ENCODE measurements around the gene KLHDC2.
"Not testable (repeated sequence)": the region's sequence is repeated elsewhere in the genome, so short reads cannot be mapped to it uniquely, and the experiment has no call there.

Gene KLHDC2

GRCh38 chr14:49768301-49769121 lies 558 bp downstream of the KLHDC2 start:
- Mint-ChIP-seq H3K27ac (peak overlapping the region; percentile 96), H3K36me3 (peaks cover 2% of the 10 kb centered on the region), H3K4me3 (peak overlapping the region; percentile 93)

GRCh38 chr14:49769171-49769570 lies 1.2 kb downstream of the KLHDC2 start:
- Mint-ChIP-seq H3K27ac (peak overlapping the region; percentile 96), H3K36me3 (peaks cover 2% of the 10 kb centered on the region), H3K9me3 (no peaks in the 10 kb centered on the region), H3K27me3 (no peaks in the 10 kb centered on the region), H3K4me3 (peak overlapping the region; percentile 93), H3K4me1 (peaks cover 13% of the 10 kb centered on the region)
- ATAC-seq (ENCODE audit: low read depth) (no peak), DNase-seq (ENCODE audit: low spot score in 2 of 2) (no peak)

More at GRCh38 chr14:49768301-49769121, 558 bp downstream of the KLHDC2 start:
- H3K27me3 Mint-ChIP-seq = no peaks in the 10 kb centered on the region
- peaks cover 13% of the 10 kb centered on the region for H3K4me1 Mint-ChIP-seq
- ATAC-seq (ENCODE audit: low read depth) = peak; percentile 22
- peak; percentile 23 to 40 for DNase-seq (ENCODE audit: low spot score in 2 of 2)
- H3K9me3 Mint-ChIP-seq = no peaks in the 10 kb centered on the region

- Mint-ChIP-seq H3K36me3 (peaks cover 2% of the 10 kb centered on the region), H3K27ac (peak overlapping the region; percentile 96), H3K4me1 (peaks cover 13% of the 10 kb centered on the region), H3K4me3 (peak overlapping the region; percentile 93), H3K9me3 (no peaks in the 10 kb centered on the region), H3K27me3 (no peaks in the 10 kb centered on the region)
- DNase-seq (ENCODE audit: low spot score in 2 of 2) (no peak), ATAC-seq (ENCODE audit: low read depth) (no peak)
Measured at GRCh38 chr14:49769581-49770211, 1.7 kb downstream of the KLHDC2 start.

DNA sequence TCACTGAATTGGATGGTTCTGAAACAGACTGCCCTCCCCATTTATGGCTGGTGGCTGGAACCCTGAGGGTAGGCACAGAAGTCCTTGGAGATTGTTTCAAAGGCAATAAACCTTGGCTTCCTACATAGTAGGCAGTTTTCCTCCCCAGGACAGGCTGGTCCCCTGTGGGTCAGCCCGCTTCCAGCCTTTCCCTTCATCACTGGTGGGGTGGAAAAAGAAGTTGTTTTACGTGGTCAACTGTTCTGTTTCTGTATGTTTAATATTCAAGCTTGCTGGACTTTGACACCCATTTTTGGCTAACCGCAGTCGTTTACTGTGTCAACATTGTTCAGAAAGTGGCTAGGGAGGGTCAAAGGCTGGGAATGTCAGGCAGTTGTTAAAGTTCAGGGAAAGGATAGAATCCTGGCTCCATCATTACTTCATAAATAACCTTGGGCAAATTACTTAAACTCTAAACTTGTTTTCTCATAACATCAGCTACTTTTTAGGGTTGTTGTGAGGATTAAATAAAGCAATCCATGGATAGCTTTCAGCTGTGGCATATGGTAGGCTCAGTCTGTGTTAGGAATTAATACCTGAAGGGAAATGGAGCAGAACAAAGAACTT lies 2.4 kb downstream of the KLHDC2 start:
- H3K9me3 Mint-ChIP-seq = no peaks in the 10 kb centered on the region
- ATAC-seq (ENCODE audit: low read depth) (no peak), DNase-seq (ENCODE audit: low spot score in 2 of 2) (no peak)
- no peaks in the 10 kb centered on the region for H3K27me3 Mint-ChIP-seq
- peaks cover 7% of the 10 kb centered on the region for H3K36me3 Mint-ChIP-seq
- peak overlapping the region; percentile 38 for H3K27ac Mint-ChIP-seq
- H3K4me1 Mint-ChIP-seq = peaks cover 13% of the 10 kb centered on the region
- peak overlapping the region; percentile 17 for H3K4me3 Mint-ChIP-seq

DNA sequence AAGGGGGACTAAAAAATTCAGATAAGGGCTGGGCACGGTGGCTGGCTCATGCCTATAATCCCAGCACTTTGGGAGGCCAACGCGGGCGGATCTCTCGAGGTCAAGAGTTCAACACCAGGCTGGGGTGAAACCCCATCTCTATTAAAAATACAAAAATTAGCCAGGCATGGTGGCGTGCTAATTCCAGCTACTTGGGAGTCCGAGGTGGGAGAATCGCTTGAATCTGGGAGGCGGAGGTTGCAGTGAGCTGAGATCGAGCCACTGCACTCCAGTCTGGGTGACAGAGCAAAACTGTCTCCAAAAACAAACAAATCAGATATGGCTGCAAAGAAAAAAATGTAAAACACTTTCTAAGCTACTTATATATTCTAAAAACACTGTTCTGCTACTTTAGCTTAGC lies 3.7 kb downstream of the KLHDC2 start:
- not testable (repeated sequence) for H3K27ac Mint-ChIP-seq; H3K4me3 Mint-ChIP-seq; H3K27me3 Mint-ChIP-seq; H3K9me3 Mint-ChIP-seq; ATAC-seq (ENCODE audit: low read depth); DNase-seq (ENCODE audit: low spot score in 2 of 2)
- Mint-ChIP-seq H3K36me3 (peaks cover 11% of the 10 kb centered on the region), H3K4me1 (peaks cover 13% of the 10 kb centered on the region)

- Mint-ChIP-seq H3K4me3 (no peak overlapping the region), H3K9me3 (no peaks in the 10 kb centered on the region), H3K27me3 (no peaks in the 10 kb centered on the region), H3K36me3 (peaks cover 16% of the 10 kb centered on the region), H3K27ac (peak overlapping the region; percentile 28), H3K4me1 (peaks cover 6% of the 10 kb centered on the region)
- ATAC-seq (ENCODE audit: low read depth) = no peak
- no peak for DNase-seq (ENCODE audit: low spot score in 2 of 2)
Measured at GRCh38 chr14:49774106-49774505, 6.2 kb downstream of the KLHDC2 start.

- Mint-ChIP-seq H3K27me3 (no peaks in the 10 kb centered on the region), H3K4me3 (no peak overlapping the region), H3K9me3 (no peaks in the 10 kb centered on the region), H3K27ac (no peak overlapping the region), H3K4me1 (no peaks in the 10 kb centered on the region), H3K36me3 (peaks cover 27% of the 10 kb centered on the region)
- ATAC-seq (ENCODE audit: low read depth) (no peak), DNase-seq (ENCODE audit: low spot score in 2 of 2) (no peak)
Measured at GRCh38 chr14:49778421-49778820, 10.5 kb downstream of the KLHDC2 start.

DNA sequence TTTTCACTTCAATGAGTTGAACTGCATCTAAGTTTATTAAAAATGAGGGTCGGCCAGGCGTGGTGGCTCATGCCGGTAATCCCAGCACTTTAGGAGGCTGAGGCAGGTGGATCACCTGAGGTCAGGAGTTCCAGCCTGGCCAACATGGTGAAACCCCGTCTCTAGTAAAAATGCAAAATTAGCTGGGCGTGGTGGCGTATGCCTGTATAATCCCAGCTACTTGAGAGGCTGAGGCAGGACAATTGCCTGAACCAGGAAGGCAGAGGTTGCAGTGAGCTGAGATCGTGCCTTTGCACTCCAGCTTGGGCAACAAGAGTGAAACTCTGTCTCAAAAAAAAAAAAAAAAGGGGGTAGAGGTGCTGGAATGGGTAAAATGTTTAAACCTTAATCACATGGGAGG lies 13.1 kb downstream of the KLHDC2 start:
- Mint-ChIP-seq H3K27ac (peak overlapping the region; percentile 77), H3K36me3 (peaks cover 22% of the 10 kb centered on the region)
- ATAC-seq (ENCODE audit: low read depth); DNase-seq (ENCODE audit: low spot score in 2 of 2); H3K4me1 Mint-ChIP-seq; H3K4me3 Mint-ChIP-seq; H3K9me3 Mint-ChIP-seq; H3K27me3 Mint-ChIP-seq: not testable (repeated sequence)

DNA sequence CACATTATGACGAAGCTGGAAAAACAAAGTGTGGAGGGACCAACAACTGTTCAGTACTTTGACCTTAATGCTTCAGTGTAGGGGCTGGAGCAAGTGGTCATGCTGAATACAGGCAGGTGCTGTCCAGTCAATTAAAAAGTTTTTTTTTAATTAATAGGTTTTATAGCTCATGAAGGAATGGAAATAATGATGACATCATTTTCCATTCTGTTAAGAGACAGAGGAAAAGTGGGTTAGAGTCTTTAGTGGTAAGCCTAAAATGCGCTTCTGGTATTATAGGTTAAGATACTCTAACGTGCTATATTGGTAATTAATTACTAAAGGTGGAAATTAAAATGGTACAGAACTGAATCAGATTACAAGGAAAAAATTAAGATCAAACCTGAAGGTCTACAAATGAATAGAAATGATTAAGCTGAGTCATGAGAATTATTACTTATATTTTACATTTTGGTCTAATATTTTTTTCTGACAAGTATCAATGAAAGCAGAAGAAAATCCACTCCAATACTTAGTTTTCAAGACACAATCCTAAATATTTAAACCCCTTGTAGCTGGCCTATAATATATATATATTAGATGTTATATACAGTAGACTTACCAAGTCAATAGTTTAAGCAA lies 15.6 kb downstream of the KLHDC2 start:
- ATAC-seq (ENCODE audit: low read depth) (no peak), DNase-seq (ENCODE audit: low spot score in 2 of 2) (no peak)
- Mint-ChIP-seq H3K36me3 (peaks cover 20% of the 10 kb centered on the region), H3K27ac (no peak overlapping the region), H3K4me3 (no peak overlapping the region), H3K9me3 (no peaks in the 10 kb centered on the region), H3K4me1 (no peaks in the 10 kb centered on the region), H3K27me3 (no peaks in the 10 kb centered on the region)

DNA sequence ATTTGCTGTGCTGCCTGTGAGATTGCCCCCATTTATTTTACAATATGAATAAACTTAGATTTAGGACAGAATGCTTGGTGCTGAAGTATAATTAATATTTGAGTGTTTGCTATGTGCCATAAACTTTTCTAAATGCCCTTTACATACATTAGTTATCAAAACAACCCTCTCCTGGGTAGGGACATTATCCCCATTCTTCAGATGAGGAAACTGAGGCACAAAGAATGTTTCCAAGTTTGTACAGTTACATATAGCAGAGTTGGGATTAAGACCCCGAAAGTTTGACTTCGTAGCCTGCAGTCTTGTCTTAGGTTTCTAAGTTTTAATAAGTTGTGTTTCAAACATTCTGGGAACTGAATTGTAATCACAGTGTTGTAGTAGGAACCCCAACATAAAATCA lies 18.4 kb downstream of the KLHDC2 start:
- no peaks in the 10 kb centered on the region for H3K27me3 Mint-ChIP-seq
- ATAC-seq (ENCODE audit: low read depth) = no peak
- DNase-seq (ENCODE audit: low spot score in 2 of 2) = no peak
- peaks cover 23% of the 10 kb centered on the region for H3K36me3 Mint-ChIP-seq
- H3K4me1 Mint-ChIP-seq = no peaks in the 10 kb centered on the region
- no peaks in the 10 kb centered on the region for H3K9me3 Mint-ChIP-seq
- no peak overlapping the region for H3K4me3 Mint-ChIP-seq
- H3K27ac Mint-ChIP-seq = peak overlapping the region; percentile 51

- Mint-ChIP-seq H3K27me3 (no peaks in the 10 kb centered on the region), H3K9me3 (no peaks in the 10 kb centered on the region), H3K4me1 (no peaks in the 10 kb centered on the region), H3K27ac (peak overlapping the region; percentile 76), H3K36me3 (peaks cover 25% of the 10 kb centered on the region), H3K4me3 (no peak overlapping the region)
- ATAC-seq (ENCODE audit: low read depth) = no peak
- no peak for DNase-seq (ENCODE audit: low spot score in 2 of 2)
Measured at GRCh38 chr14:49792618-49793017, 24.7 kb downstream of the KLHDC2 start.

- no peaks in the 10 kb centered on the region for H3K27me3 Mint-ChIP-seq
- H3K4me1 Mint-ChIP-seq = no peaks in the 10 kb centered on the region
- H3K36me3 Mint-ChIP-seq = peaks cover 23% of the 10 kb centered on the region
- H3K4me3 Mint-ChIP-seq = no peak overlapping the region
- DNase-seq (ENCODE audit: low spot score in 2 of 2) (no peak), ATAC-seq (ENCODE audit: low read depth) (no peak)
- H3K9me3 Mint-ChIP-seq = no peaks in the 10 kb centered on the region
- peak overlapping the region; percentile 8 for H3K27ac Mint-ChIP-seq
Measured at GRCh38 chr14:49796025-49796424, 28.1 kb downstream of the KLHDC2 start.

DNA sequence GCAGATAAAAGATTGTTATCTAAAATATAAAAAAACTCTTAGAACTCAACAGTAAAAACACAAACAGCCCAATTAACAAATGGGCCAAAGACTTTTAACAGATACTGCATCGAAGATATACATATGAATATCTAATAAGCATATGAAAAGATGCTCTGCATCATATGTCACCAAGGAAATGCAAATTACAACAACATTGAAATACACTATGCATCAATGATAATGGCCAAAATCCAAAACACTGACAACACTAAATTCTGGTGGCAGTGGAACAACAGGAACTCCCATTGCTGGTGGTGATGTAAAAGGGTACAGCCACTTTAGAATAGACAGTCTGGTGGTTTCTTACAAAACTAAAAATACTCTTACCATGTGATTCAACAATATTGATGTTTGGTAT lies 40.8 kb downstream of the KLHDC2 start:
- DNase-seq (ENCODE audit: low spot score in 2 of 2) (no peak), ATAC-seq (ENCODE audit: low read depth) (no peak)
- H3K27me3 Mint-ChIP-seq = no peaks in the 10 kb centered on the region
- H3K4me1 Mint-ChIP-seq = no peaks in the 10 kb centered on the region
- H3K4me3 Mint-ChIP-seq = no peak overlapping the region
- H3K36me3 Mint-ChIP-seq = peaks cover 32% of the 10 kb centered on the region
- peaks cover 3% of the 10 kb centered on the region for H3K9me3 Mint-ChIP-seq
- H3K27ac Mint-ChIP-seq = no peak overlapping the region

DNA sequence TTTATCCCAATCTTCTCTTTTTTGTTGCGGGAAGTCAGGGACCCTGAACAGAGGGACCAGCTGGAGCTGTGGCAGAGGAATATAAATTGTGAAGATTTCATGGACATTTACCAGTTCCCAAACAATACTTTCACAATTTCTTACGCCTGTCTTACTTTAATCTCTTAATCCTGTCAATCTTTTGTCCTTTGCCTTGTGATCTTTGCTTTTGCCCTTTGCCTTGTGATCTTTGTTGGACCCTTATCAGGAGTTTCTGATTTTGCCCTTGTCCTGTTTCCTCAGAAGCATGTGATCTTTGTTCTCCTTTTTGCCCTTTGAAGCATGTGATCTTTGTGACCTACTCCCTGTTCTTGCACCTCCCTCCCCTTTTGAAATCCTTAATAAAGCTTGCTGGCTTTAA lies 48.2 kb downstream of the KLHDC2 start:
- H3K27me3 Mint-ChIP-seq; H3K9me3 Mint-ChIP-seq; DNase-seq (ENCODE audit: low spot score in 2 of 2); H3K4me3 Mint-ChIP-seq; H3K4me1 Mint-ChIP-seq; ATAC-seq (ENCODE audit: low read depth): not testable (repeated sequence)
- Mint-ChIP-seq H3K36me3 (peaks cover 50% of the 10 kb centered on the region), H3K27ac (peak overlapping the region; percentile 53)

Data from memory B cell (primary cell).